HL-60 (cell line): Measurements from ENCODE around the gene SPG21.

Experiments used
- CTCF ChIP-seq: IDR thresholded peaks from one replicate; pipeline ENCODE4 v1.5.1; 2011; ENCODE audit warnings: low read length, control low read depth, inconsistent platforms; ENCODE audit not compliant: insufficient read depth
- GABPA ChIP-seq: IDR thresholded peaks from 2 replicates; pipeline ENCODE4 v1.6.1; 2012; ENCODE audit warnings: low read depth
- POLR2AphosphoS5 ChIP-seq: IDR thresholded peaks from 2 replicates; pipeline ENCODE4 v1.6.1; 2012; ENCODE audit warnings: low read depth
- REST ChIP-seq: IDR thresholded peaks from 2 replicates; pipeline ENCODE4 v1.6.1; 2012; ENCODE audit warnings: low read depth; ENCODE audit not compliant: insufficient replicate concordance

- TF ChIP-seq CTCF: no peak
- no peak for TF ChIP-seq POLR2AphosphoS5
- no peak for TF ChIP-seq REST
- TF ChIP-seq GABPA: no peak
Measured at GRCh38 chr15:64930019-64930652, 59.6 kb downstream of the SPG21 start.
